Measurements from ENCODE around the gene DENND6A. TPM values are rescaled to one million over a fixed set of nuclear protein-coding genes. Genes with fewer than 3 reads are reported as not detected.

The DENND6A gene, protein sequence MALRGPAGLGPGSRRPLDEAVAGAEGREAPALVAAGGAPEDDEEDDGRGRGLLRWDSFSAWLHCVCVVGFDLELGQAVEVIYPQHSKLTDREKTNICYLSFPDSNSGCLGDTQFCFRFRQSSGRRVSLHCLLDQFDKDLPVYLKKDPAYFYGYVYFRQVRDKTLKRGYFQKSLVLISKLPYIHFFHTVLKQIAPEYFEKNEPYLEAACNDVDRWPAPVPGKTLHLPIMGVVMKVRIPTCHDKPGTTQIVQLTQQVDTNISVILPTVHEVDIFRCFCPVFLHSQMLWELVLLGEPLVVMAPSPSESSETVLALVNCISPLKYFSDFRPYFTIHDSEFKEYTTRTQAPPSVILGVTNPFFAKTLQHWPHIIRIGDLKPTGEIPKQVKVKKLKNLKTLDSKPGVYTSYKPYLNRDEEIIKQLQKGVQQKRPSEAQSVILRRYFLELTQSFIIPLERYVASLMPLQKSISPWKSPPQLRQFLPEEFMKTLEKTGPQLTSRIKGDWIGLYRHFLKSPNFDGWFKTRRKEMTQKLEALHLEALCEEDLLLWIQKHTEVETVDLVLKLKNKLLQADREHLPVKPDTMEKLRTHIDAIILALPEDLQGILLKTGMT
- total RNA-seq (10 to 100 TPM; 10.4 to 11.3 (median 10.5) TPM), polyA plus RNA-seq (1 to 10 TPM; 4.5 to 6.0 (median 5.6) TPM)
- long read RNA-seq, donor 1, full-length matches to known transcripts, result 2 of 2 reads
- long read RNA-seq, donor 1, partial matches to known transcripts, result 0 of 2 reads
- long read RNA-seq, donor 1, other reads (novel, unspliced or antisense), result 0 of 2 reads
- long read RNA-seq, donor 2, partial matches to known transcripts, result 1 of 1 reads
- long read RNA-seq, donor 2, other reads (novel, unspliced or antisense), result 0 of 1 reads

DNA sequence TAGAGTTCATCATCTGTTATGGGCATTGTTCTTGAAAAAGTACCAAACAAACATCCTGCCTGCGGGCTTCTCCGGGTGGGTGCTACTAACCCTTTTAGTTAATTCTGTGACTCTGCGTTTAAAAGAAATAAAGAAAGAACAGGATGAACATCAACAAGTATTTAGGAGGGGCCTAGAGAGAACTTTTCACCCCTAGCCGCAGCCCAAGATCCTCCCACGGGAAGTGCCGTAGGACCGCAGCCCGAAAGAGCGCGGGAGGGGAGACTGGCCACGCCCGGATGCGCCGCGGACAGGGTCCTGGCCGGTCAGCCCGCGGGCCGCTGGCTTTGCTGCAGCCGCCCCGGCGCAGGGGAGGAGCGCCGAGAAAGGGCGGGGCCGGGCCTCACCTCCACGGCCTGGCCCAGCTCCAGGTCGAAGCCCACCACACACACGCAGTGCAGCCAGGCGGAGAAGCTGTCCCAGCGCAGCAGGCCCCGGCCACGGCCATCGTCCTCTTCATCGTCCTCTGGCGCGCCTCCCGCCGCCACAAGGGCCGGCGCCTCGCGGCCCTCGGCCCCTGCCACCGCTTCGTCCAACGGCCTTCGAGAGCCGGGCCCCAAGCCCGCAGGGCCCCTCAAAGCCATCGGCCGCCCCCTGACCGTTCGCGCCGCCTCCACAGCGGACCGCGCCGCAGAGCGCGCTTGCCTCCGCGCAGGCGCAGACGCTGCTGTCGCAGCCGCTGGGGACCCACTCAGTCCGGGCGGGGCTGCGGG, at the start of gene DENND6A:
TSS of gene DENND6A (minus strand) at position 682 of the 752 bp plus-strand sequence. CDS start at position 623, 59 bp downstream.
- Histone ChIP-seq H3K9me3 (no peaks in the 10 kb centered on the region), H3K4me1 (peaks cover 35% of the 10 kb centered on the region), H3K36me3 (ENCODE audit: insufficient read depth in 1 of 2, low read depth in 1 of 2) (no peaks in the 10 kb centered on the region), H3K27ac (peak within 1 kb of the TSS; percentile 100), H3K4me3 (peak within 1 kb of the TSS; percentile 99), H3K27me3 (ENCODE audit: insufficient read depth in 3 of 3, low read length in 2 of 3) (no peaks in the 10 kb centered on the region)
- ATAC-seq (peak; percentile 82 to 93 (median 88)), DNase-seq (peak; percentile 97 to 98)
- WGBS, 3 donors, result 0 to 1% (median 0%) methylated on average over 54 to 71 of the region's 71 CpGs
- intact Hi-C loops (cut with DNase I), result loop anchor here (1.0 to 10.0 kb wide), 4 partner anchors 64 to 132 kb away; partner anchors contain the start of genes ARF4 (in 2 of the 2) and SLMAP (in 1 of the 2)
- TF ChIP-seq, protein P1, sequence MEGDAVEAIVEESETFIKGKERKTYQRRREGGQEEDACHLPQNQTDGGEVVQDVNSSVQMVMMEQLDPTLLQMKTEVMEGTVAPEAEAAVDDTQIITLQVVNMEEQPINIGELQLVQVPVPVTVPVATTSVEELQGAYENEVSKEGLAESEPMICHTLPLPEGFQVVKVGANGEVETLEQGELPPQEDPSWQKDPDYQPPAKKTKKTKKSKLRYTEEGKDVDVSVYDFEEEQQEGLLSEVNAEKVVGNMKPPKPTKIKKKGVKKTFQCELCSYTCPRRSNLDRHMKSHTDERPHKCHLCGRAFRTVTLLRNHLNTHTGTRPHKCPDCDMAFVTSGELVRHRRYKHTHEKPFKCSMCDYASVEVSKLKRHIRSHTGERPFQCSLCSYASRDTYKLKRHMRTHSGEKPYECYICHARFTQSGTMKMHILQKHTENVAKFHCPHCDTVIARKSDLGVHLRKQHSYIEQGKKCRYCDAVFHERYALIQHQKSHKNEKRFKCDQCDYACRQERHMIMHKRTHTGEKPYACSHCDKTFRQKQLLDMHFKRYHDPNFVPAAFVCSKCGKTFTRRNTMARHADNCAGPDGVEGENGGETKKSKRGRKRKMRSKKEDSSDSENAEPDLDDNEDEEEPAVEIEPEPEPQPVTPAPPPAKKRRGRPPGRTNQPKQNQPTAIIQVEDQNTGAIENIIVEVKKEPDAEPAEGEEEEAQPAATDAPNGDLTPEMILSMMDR (IDR thresholded peaks at IDR 0.05), result no peak

DNA sequence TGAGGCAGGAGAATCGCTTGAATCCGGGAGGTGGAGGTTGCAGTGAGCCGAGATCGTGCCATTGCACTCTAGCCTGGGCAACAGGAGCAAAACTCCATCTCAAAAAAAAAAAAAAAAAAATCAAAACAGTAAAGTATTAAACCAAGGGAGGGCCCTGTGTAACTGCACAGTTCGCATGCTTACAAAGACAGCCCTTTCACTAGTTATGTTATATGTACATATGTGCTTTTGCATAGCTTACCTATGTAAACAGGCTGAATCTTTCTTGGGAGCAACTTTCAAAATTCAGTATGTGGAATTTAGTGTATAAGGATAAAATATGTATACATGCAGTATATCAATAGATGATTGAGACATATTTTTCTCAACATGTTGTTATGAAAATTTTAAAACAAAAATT, 47.1 kb upstream of the DENND6A start:
- Histone ChIP-seq H3K27me3 (ENCODE audit: insufficient read depth in 3 of 3, low read length in 2 of 3) (no peaks in the 10 kb centered on the region), H3K4me1 (peaks cover 20% of the 10 kb centered on the region), H3K4me3 (no peak overlapping the region), H3K36me3 (ENCODE audit: insufficient read depth in 1 of 2, low read depth in 1 of 2) (no peaks in the 10 kb centered on the region), H3K9me3 (no peaks in the 10 kb centered on the region), H3K27ac (no peak overlapping the region)
- intact Hi-C loops (cut with DNase I), result no loop called here
- no peak for ATAC-seq
- DNase-seq, result no peak
- TF ChIP-seq, protein P1 (IDR thresholded peaks at IDR 0.05), result no peak
- WGBS, 3 donors, result 91 to 93% (median 92%) methylated on average over 5 of the region's 5 CpGs

DNA sequence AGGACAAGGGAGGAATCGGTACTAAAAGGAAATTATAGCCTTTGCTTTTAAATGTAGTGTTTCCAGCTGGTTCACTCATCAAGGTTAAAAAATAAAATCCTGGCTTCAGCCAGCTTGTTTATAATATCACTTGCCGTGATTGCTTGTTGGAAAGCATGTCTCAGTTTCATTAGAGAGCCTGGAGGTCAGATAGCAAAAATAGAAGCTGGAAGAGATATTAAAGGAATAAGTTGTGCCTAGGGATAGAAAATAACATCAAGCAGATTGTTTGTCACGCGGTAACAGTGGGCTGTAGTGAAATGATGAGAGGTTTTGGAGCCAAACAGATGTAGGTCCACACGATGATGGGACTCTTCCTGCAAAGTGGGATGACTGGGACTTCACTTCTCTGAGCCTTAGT, 45.5 kb upstream of the DENND6A start:
- TF ChIP-seq, protein P1 (IDR thresholded peaks at IDR 0.05), result no peak
- DNase-seq, result no peak
- H3K27me3 ChIP-seq (ENCODE audit: insufficient read depth in 3 of 3, low read length in 2 of 3), result no peaks in the 10 kb centered on the region
- intact Hi-C loops (cut with DNase I), result loop anchor here in 1 of 2 donors (1.0 kb wide), 1 partner anchor 41 kb away; no protein-coding TSS in a partner anchor
- peak overlapping the region; percentile 76 for H3K27ac ChIP-seq
- peaks cover 20% of the 10 kb centered on the region for H3K4me1 ChIP-seq
- H3K9me3 ChIP-seq, result no peaks in the 10 kb centered on the region
- no peak overlapping the region for H3K4me3 ChIP-seq
- peak in 2 of 4 donors; percentile 61 to 63 for ATAC-seq
- no peaks in the 10 kb centered on the region for H3K36me3 ChIP-seq (ENCODE audit: insufficient read depth in 1 of 2, low read depth in 1 of 2)
- WGBS, 3 donors, result 12 to 16% (median 16%) methylated on average over 5 of the region's 5 CpGs

DNA sequence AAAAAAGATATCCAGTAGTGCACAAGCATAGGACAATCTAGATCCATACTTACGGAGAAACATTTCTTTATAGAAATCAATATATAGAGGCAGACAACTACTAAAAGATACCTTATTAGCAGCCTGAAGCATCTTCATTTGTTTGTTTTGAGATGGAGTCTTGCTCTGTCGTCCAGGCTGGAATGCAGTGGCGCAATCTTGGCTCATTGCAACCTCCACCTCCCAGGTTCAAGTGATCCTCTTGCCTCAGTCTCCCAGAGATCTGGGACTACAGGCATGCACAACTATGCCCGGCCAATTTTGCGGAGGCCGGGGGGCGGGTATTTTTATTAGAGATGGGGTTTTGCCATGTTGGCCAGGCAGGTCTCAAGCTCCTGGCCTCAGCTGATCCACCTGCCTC, 45.0 kb upstream of the DENND6A start:
- H3K4me3 ChIP-seq, result no peak overlapping the region
- H3K27ac ChIP-seq, result peak overlapping the region; percentile 76
- H3K27me3 ChIP-seq (ENCODE audit: insufficient read depth in 3 of 3, low read length in 2 of 3), result no peaks in the 10 kb centered on the region
- H3K4me1 ChIP-seq, result peaks cover 20% of the 10 kb centered on the region
- no peaks in the 10 kb centered on the region for H3K9me3 ChIP-seq
- WGBS, 3 donors, result 40 to 51% (median 46%) methylated on average over 7 of the region's 7 CpGs
- TF ChIP-seq, protein P1 (IDR thresholded peaks at IDR 0.05), result no peak
- peak in 1 of 4 donors; percentile 40 for ATAC-seq
- no peak for DNase-seq
- no peaks in the 10 kb centered on the region for H3K36me3 ChIP-seq (ENCODE audit: insufficient read depth in 1 of 2, low read depth in 1 of 2)
- intact Hi-C loops (cut with DNase I), result loop anchor here in 1 of 2 donors (1.0 kb wide), 1 partner anchor 41 kb away; no protein-coding TSS in a partner anchor
